HL-60 (cell line): ENCODE data around the gene SMIM24.

Source experiments
- POLR2AphosphoS5 ChIP-seq: IDR thresholded peaks from 2 replicates; pipeline ENCODE4 v1.6.1; 2012; ENCODE audit warnings: low read depth
- SPI1 ChIP-seq: IDR thresholded peaks from 2 replicates; pipeline ENCODE4 v1.6.1; 2012; ENCODE audit warnings: low read depth, mild to moderate bottlenecking, borderline replicate concordance
- TF ChIP-seq, protein P1 (sequence below): IDR thresholded peaks from one replicate; pipeline ENCODE4 v1.5.1; 2011; ENCODE audit warnings: low read length, control low read depth, inconsistent platforms; ENCODE audit not compliant: insufficient read depth

DNA sequence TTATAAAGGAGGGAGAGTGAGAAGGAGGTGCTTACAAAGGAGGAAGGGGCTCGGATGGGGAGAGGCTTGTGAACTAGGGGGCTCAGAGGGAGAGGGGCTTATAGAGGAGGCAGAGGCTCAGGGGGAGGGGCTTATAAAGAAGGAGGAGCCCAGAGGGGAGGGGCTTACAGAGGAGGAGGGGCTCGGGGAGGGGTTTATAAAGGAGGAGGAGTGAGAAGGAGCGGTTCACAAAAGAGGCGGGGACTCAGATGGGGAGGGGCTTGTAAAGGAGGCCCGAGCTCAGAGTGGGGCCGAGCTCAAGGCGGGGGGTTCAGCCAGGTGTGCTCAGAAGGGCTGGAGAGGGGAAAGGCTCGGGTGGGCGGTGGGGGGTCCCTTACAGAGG is 500 bp downstream of the SMIM24 start:
- TF ChIP-seq, protein P1, sequence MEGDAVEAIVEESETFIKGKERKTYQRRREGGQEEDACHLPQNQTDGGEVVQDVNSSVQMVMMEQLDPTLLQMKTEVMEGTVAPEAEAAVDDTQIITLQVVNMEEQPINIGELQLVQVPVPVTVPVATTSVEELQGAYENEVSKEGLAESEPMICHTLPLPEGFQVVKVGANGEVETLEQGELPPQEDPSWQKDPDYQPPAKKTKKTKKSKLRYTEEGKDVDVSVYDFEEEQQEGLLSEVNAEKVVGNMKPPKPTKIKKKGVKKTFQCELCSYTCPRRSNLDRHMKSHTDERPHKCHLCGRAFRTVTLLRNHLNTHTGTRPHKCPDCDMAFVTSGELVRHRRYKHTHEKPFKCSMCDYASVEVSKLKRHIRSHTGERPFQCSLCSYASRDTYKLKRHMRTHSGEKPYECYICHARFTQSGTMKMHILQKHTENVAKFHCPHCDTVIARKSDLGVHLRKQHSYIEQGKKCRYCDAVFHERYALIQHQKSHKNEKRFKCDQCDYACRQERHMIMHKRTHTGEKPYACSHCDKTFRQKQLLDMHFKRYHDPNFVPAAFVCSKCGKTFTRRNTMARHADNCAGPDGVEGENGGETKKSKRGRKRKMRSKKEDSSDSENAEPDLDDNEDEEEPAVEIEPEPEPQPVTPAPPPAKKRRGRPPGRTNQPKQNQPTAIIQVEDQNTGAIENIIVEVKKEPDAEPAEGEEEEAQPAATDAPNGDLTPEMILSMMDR, result no peak
- no peak for TF ChIP-seq POLR2AphosphoS5
- no peak for TF ChIP-seq SPI1
